GM12878 (cell line): ENCODE measurements around the gene CCR5. TPM values are rescaled to one million over a fixed set of nuclear protein-coding genes. Genes with fewer than 3 reads are reported as not detected.
"Not testable (repeated sequence)": the region's sequence is repeated elsewhere in the genome, so short reads cannot be mapped to it uniquely, and the experiment has no call there.

Experiments used
- ATAC-seq: fragments of 200-7000 bp; cut with Tn5 transposase; 3 replicates; pipeline ENCODE4 v1.9.1; 2020; ENCODE audit warnings: mild to moderate bottlenecking, moderate library complexity
- BruUV-seq: library from RNA; stranded (reverse); fragments of 400-500 nt; replicated peaks from 2 replicates; lab custom pipeline; 2021; lab: Mats Ljungman, UMichigan
- CTCF ChIA-PET: fragments of 300-600 bp; sonication (Branson Sonifier 250); formaldehyde crosslinking; extraction: SDS; loops from one replicate; lab custom pipeline; 2021; ENCODE audit warnings: inconsistent platforms; lab: Yijun Ruan, JAX
- POLR2A ChIA-PET: fragments of 350-600 bp; formaldehyde crosslinking; extraction: SDS; loops from one replicate; lab custom pipeline; 2021; ENCODE audit warnings: inconsistent platforms; lab: Charles Lee
- RAD21 ChIA-PET: fragments of 300-600 bp; sonication (Branson Sonifier 250); formaldehyde crosslinking; loops from one replicate; lab custom pipeline; 2023; ENCODE audit warnings: antibody characterized with exemption; ENCODE audit not compliant: unreplicated experiment; lab: Charles Lee
- SMC1A ChIA-PET: fragments of 300-600 bp; sonication (Branson Sonifier 250); formaldehyde crosslinking; loops from one replicate; lab custom pipeline; 2023; ENCODE audit not compliant: unreplicated experiment, uncharacterized antibody; lab: Charles Lee
- DNase-seq: peaks from one replicate; pipeline ENCODE4 v3.0.0-alpha.2; 2011; ENCODE audit warnings: low read depth, low spot score
- FAIRE-seq: peaks from 3 replicates; lab custom pipeline; 2011; peaks lifted over from hg19 to GRCh38; lab: Jason Lieb, UNC
- H2AFZ ChIP-seq: 2 replicates; pipeline ENCODE4 v1.6.0; 2011; ENCODE audit warnings: low read depth, low read length, control low read depth; ENCODE audit not compliant: control insufficient read depth
- H3K27ac ChIP-seq: 2 replicates; pipeline ENCODE4 v1.5.1; 2011; ENCODE audit warnings: control low read depth; ENCODE audit not compliant: control insufficient read depth, insufficient read depth
- H3K27me3 ChIP-seq, 2 experiments: replicated peaks in 1 of 2; 2 replicates each; pipeline versions ENCODE4 v1.6.0 to v1.6.1; 2011; ENCODE audit warnings: low read length in 1 of 2; ENCODE audit not compliant: control insufficient read depth in 2 of 2, insufficient read depth in 2 of 2
- H3K36me3 ChIP-seq, 2 experiments: 2 replicates each; pipeline ENCODE4 v1.5.1; 2011; ENCODE audit warnings: low read length in 1 of 2; ENCODE audit not compliant: control insufficient read depth in 2 of 2, insufficient read depth in 2 of 2
- H3K4me1 ChIP-seq: 2 replicates; pipeline ENCODE4 v1.6.1; 2011; ENCODE audit warnings: mild to moderate bottlenecking, low read length, moderate library complexity, mixed read lengths; ENCODE audit not compliant: control insufficient read depth, insufficient read depth
- H3K4me2 ChIP-seq: 2 replicates; pipeline ENCODE4 v1.6.0; 2011; ENCODE audit warnings: control low read depth; ENCODE audit not compliant: control insufficient read depth, insufficient read depth
- H3K4me3 ChIP-seq: fragments of 200-600 bp; sonication (generic); 2 replicates; pipeline ENCODE4 v1.5.1; 2016
- H3K79me2 ChIP-seq: 2 replicates; pipeline ENCODE4 v1.6.0; 2011; ENCODE audit warnings: low read length; ENCODE audit not compliant: control insufficient read depth, insufficient read depth
- H3K9ac ChIP-seq: 2 replicates; pipeline ENCODE4 v1.8.0; 2011; ENCODE audit warnings: low read length, control low read depth, mixed read lengths; ENCODE audit not compliant: control insufficient read depth, insufficient read depth
- H3K9me3 ChIP-seq: replicated peaks from 3 replicates; pipeline ENCODE4 v1.5.1; 2011; ENCODE audit warnings: mild to moderate bottlenecking, low read length; ENCODE audit not compliant: control insufficient read depth, insufficient read depth
- H4K20me1 ChIP-seq: 2 replicates; pipeline ENCODE4 v1.6.0; 2011; ENCODE audit not compliant: control insufficient read depth, insufficient read depth
- CBFB ChIP-seq: IDR thresholded peaks from 2 replicates; pipeline ENCODE4 v1.6.1; 2016; ENCODE audit warnings: antibody characterized with exemption, low read depth
- IRF4 ChIP-seq: IDR thresholded peaks from 2 replicates; pipeline ENCODE4 v1.6.1; 2011; ENCODE audit warnings: low read depth, low read length
- KLF5 ChIP-seq: fragments of 450-650 bp; IDR thresholded peaks from 2 replicates; pipeline ENCODE4 v1.6.1; 2014; ENCODE audit warnings: mild to moderate bottlenecking; ENCODE audit not compliant: partially characterized antibody
- MTA3 ChIP-seq: IDR thresholded peaks from 2 replicates; pipeline ENCODE4 v1.6.1; 2012; ENCODE audit warnings: low read length, inconsistent platforms, borderline replicate concordance
- MXI1 ChIP-seq: fragments of 150-350 bp; IDR thresholded peaks from 2 replicates; pipeline ENCODE4 v1.6.1; 2011; ENCODE audit warnings: low read depth, mild to moderate bottlenecking, inconsistent platforms, low read length, improper control_type of control experiment
- NBN ChIP-seq: fragments of 450-650 bp; IDR thresholded peaks from 2 replicates; pipeline ENCODE4 v1.6.1; 2016
- RELB ChIP-seq: fragments of 450-650 bp; IDR thresholded peaks from 2 replicates; pipeline ENCODE4 v1.6.1; 2017; ENCODE audit warnings: low read depth, mild to moderate bottlenecking, moderate library complexity
- TARDBP ChIP-seq: IDR thresholded peaks from 2 replicates; pipeline ENCODE4 v1.6.1; 2016; ENCODE audit warnings: borderline replicate concordance
- ZBED1 ChIP-seq: IDR thresholded peaks from 2 replicates; pipeline ENCODE4 v1.6.1; 2016; ENCODE audit warnings: borderline replicate concordance
- WGBS: methylation state at CpG from one replicate; pipeline ENCODE4 v1.1.6; 2016; ENCODE audit warnings: low lambda C conversion rate; ENCODE audit not compliant: insufficient replicate concordance, insufficient coverage; ENCODE audit errors: missing lambda C conversion rate; 5-methylcytosine and 5-hydroxymethylcytosine counted together
- in situ Hi-C: fragments of 300-500 bp; cut with MboI; formaldehyde crosslinking; loops from 9 replicates; pipeline ENCODE4 v1.14.3; 2018; ENCODE audit warnings: mixed read lengths
- intact Hi-C: fragments of 100-400 bp; cut with micrococcal nuclease; formaldehyde crosslinking; loops from one replicate; pipeline ENCODE4 v1.14.2; 2022; ENCODE audit not compliant: unreplicated experiment
- polyA plus RNA-seq, 11 experiments: library from polyadenylated mRNA; depleted of rRNA in 4 of 11; unstranded in 6 of 11; stranded (reverse) in 5 of 11; fragments of >200 nt; fragmentation: Nextera tagmentation in 4 of 11; fragmentation: Illumina TruSeq in 1 of 11; extraction: Ambion mirVana in 4 of 11; extraction: Trizol in 1 of 11; gene quantifications; 1 replicate in 1 of 11; 2 replicates in 10 of 11; pipeline versions ENCODE4 v1.2.1 to v1.2.3, GENCODE V29; 2011 to 2016; ENCODE audit warnings: inconsistent platforms in 2 of 11, missing spikeins in 2 of 11, low read depth in 1 of 11
- total RNA-seq, 4 experiments: library from RNA; depleted of rRNA in 3 of 4; stranded (reverse); fragments of >200 nt in 3 of 4; fragmentation: Illumina TruSeq in 1 of 4; extraction: Trizol in 1 of 4; gene quantifications; 2 replicates each; pipeline versions ENCODE4 v1.2.1 to v1.2.3, GENCODE V29; 2013 to 2021

CCR5 gene
- total and polyA plus RNA-seq, 10 of the 15 experiments (the other 5 are each of a cell fraction or from before 2014, with no cell fraction given), result 0.17 to 1.6 (median 0.82) TPM; not detected in 1

- ChIA-PET CTCF (interaction anchor here (1.6 kb wide), 1 partner anchor 49 kb away, joined by 4 read pairs; no protein-coding TSS in a partner anchor), SMC1A (interaction anchor here (2.1 kb wide), 1 partner anchor 26 kb away, joined by 5 read pairs; no protein-coding TSS in a partner anchor), RAD21 (no interaction called here), POLR2A (interaction anchor here (0.7 kb wide), 1 partner anchor 21 kb away, joined by 3 read pairs; no protein-coding TSS in a partner anchor)
- Histone ChIP-seq H3K36me3 (no peaks in the 10 kb centered on the region), H3K4me3 (no peak overlapping the region), H3K27ac (no peak overlapping the region), H3K79me2 (no peaks in the 10 kb centered on the region), H3K9me3 (peaks cover 14% of the 10 kb centered on the region), H3K4me2 (no peak overlapping the region), H4K20me1 (no peaks in the 10 kb centered on the region), H3K4me1 (peaks cover 15% of the 10 kb centered on the region), H2AFZ (no peak overlapping the region), H3K9ac (no peak overlapping the region), H3K27me3 (no peaks in the 10 kb centered on the region)
- no peak for DNase-seq
- TF ChIP-seq MTA3 (no peak), ZBED1 (no peak), TARDBP (no peak), NBN (no peak), MXI1 (no peak), IRF4 (no peak), KLF5 (no peak), RELB (no peak), CBFB (no peak)
- in situ Hi-C loops (no loop called here), intact Hi-C loops (no loop called here)
- FAIRE-seq, result no peak
- 28% methylated on average over 1 of the region's 1 CpG for WGBS
- no TSS peak for BruUV-seq
- no peak for ATAC-seq
These were observed 45.0 kb upstream of the CCR5 start for GRCh38 chr3:46325645-46326300.

GRCh38 chr3:46330676-46331075, 40.1 kb upstream of the CCR5 start:
- ATAC-seq, POLR2A ChIA-PET, RAD21 ChIA-PET: not testable (repeated sequence)

More at GRCh38 chr3:46330676-46331075, 40.1 kb upstream of the CCR5 start:
- SMC1A ChIA-PET, result interaction anchor here (0.6 kb wide), 1 partner anchor 647 kb away, joined by 3 read pairs; no protein-coding TSS in a partner anchor
- H3K9me3 ChIP-seq, H3K79me2 ChIP-seq, DNase-seq, in situ Hi-C loops, H3K4me2 ChIP-seq, H3K4me3 ChIP-seq, H3K4me1 ChIP-seq, BruUV-seq, H3K27ac ChIP-seq, intact Hi-C loops, H3K27me3 ChIP-seq, H3K36me3 ChIP-seq, FAIRE-seq, H3K9ac ChIP-seq, H2AFZ ChIP-seq, H4K20me1 ChIP-seq, CTCF ChIA-PET: not testable (repeated sequence)
- WGBS, result 94% methylated on average over 3 of the region's 3 CpGs
